ENCODE results near the gene IP6K2.

DNA sequence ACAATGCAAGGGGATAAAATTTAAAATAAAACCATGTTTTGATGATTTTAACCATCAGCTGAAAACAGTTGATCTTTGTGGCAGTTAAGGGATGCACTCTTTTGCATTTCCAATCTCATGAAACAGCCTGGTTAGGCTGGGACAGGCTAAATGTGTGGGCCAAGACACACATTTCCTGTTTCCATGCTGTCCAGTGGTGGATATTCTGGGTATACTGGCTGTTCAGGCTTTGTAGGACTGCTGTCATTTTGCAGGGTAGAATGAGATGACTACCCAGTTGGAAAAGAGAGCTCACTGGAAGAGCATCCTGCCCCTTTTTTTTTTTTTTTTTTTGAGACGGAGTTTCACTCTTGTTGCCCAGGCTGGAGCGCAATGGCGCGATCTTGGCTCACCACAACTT is 42.0 kb upstream of the IP6K2 start:
- TF ChIP-seq, protein P1, sequence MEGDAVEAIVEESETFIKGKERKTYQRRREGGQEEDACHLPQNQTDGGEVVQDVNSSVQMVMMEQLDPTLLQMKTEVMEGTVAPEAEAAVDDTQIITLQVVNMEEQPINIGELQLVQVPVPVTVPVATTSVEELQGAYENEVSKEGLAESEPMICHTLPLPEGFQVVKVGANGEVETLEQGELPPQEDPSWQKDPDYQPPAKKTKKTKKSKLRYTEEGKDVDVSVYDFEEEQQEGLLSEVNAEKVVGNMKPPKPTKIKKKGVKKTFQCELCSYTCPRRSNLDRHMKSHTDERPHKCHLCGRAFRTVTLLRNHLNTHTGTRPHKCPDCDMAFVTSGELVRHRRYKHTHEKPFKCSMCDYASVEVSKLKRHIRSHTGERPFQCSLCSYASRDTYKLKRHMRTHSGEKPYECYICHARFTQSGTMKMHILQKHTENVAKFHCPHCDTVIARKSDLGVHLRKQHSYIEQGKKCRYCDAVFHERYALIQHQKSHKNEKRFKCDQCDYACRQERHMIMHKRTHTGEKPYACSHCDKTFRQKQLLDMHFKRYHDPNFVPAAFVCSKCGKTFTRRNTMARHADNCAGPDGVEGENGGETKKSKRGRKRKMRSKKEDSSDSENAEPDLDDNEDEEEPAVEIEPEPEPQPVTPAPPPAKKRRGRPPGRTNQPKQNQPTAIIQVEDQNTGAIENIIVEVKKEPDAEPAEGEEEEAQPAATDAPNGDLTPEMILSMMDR (IDR thresholded peaks at IDR 0.05) = no peak
- TF ChIP-seq POLR2A (IDR thresholded peaks at IDR 0.05) = no peak
